SU-DHL-6 (cell line): ENCODE measurements around the gene WWOX.

Experiments
- H2AFZ ChIP-seq: fragments of 200-600 bp; sonication (generic); 2 replicates; pipeline ENCODE4 v1.6.1; 2014; ENCODE audit warnings: low read depth, mild to moderate bottlenecking, moderate library complexity, mixed read lengths, antibody characterized with exemption, low read length; ENCODE audit not compliant: severe bottlenecking
- H3F3A ChIP-seq: fragments of 200-600 bp; shearing (Covaris generic); 2 replicates; pipeline ENCODE4 v1.6.0; 2016; ENCODE audit warnings: antibody characterized with exemption, mild to moderate bottlenecking; ENCODE audit not compliant: insufficient read depth
- H3K27ac ChIP-seq: fragments of 200-600 bp; sonication (generic); 2 replicates; pipeline ENCODE4 v1.5.1; 2016; ENCODE audit warnings: low read depth, mild to moderate bottlenecking, low read length, moderate library complexity, mixed read lengths
- H3K27me3 ChIP-seq: fragments of 200-600 bp; sonication (generic), shearing (Covaris generic); 2 replicates; pipeline ENCODE4 v1.6.0; 2014; ENCODE audit warnings: mild to moderate bottlenecking, low read length
- H3K36me3 ChIP-seq: fragments of 200-600 bp; sonication (generic); 2 replicates; pipeline ENCODE4 v1.6.1; 2014; ENCODE audit warnings: mild to moderate bottlenecking, low read length, mixed read lengths
- H3K4me2 ChIP-seq: fragments of 300-600, 200-600 bp; shearing (Covaris generic), sonication (generic); 2 replicates; pipeline ENCODE4 v1.6.0; 2014; ENCODE audit warnings: low read length, low read depth, mild to moderate bottlenecking; ENCODE audit not compliant: poor library complexity, severe bottlenecking
- H3K4me3 ChIP-seq: fragments of 200-600 bp; sonication (generic); 2 replicates; pipeline ENCODE4 v1.5.1; 2014; ENCODE audit warnings: antibody characterized with exemption, low read length, mild to moderate bottlenecking, mixed read lengths; ENCODE audit not compliant: insufficient read depth, poor library complexity, severe bottlenecking
- H3K79me2 ChIP-seq: fragments of 200-600 bp; sonication (generic); 2 replicates; pipeline ENCODE4 v1.6.1; 2014; ENCODE audit warnings: mild to moderate bottlenecking, low read length, moderate library complexity; ENCODE audit not compliant: insufficient read depth
- H3K9ac ChIP-seq: fragments of 200-600 bp; sonication (generic); 2 replicates; pipeline ENCODE4 v1.7.0; 2014; ENCODE audit warnings: mild to moderate bottlenecking, low read length
- H3K9me2 ChIP-seq: fragments of 200-600 bp; sonication (generic); replicated peaks from 2 replicates; pipeline ENCODE4 v1.6.1; 2014; ENCODE audit warnings: low read length; ENCODE audit not compliant: insufficient read depth
- H3K9me3 ChIP-seq: fragments of 200-600 bp; sonication (generic); 2 replicates; pipeline ENCODE4 v1.6.1; 2014; ENCODE audit warnings: low read length, mixed read lengths; ENCODE audit not compliant: insufficient read depth
- H4K20me1 ChIP-seq: fragments of 200-600 bp; sonication (generic); 2 replicates; pipeline ENCODE4 v1.6.1; 2014; ENCODE audit warnings: low read depth, mild to moderate bottlenecking, antibody characterized with exemption, low read length, moderate library complexity, mixed read lengths
- EZH2phosphoT487 ChIP-seq: fragments of 200-600 bp; sonication (generic), shearing (Covaris generic); conservative IDR thresholded peaks from 2 replicates; pipeline ENCODE4 v1.6.1; 2018; ENCODE audit warnings: mild to moderate bottlenecking, antibody characterized with exemption, low read length, moderate library complexity, mixed read lengths
- TF ChIP-seq, protein P1 (sequence below): fragments of 200-600 bp; sonication (generic); IDR thresholded peaks from one replicate; pipeline ENCODE4 v1.5.1; 2017; ENCODE audit warnings: antibody characterized with exemption, mild to moderate bottlenecking, low read length, moderate library complexity; ENCODE audit not compliant: insufficient read depth, poor library complexity, severe bottlenecking

WWOX gene

GRCh38 chr16:78485188-78485916, 385.9 kb downstream of the WWOX start:
- H3K27ac ChIP-seq: no peak overlapping the region
- H4K20me1 ChIP-seq: 0 out of 2 replicates have a peak, but pooled peaks cover 3% of the 10 kb centered on the region
- H3F3A ChIP-seq: no peaks in the 10 kb centered on the region
- no peak overlapping the region for H3K4me3 ChIP-seq
- H3K27me3 ChIP-seq: no peaks in the 10 kb centered on the region
- H2AFZ ChIP-seq: no peak overlapping the region
- no peaks in the 10 kb centered on the region for H3K79me2 ChIP-seq
- H3K9ac ChIP-seq: no peak overlapping the region
- TF ChIP-seq, protein P1, sequence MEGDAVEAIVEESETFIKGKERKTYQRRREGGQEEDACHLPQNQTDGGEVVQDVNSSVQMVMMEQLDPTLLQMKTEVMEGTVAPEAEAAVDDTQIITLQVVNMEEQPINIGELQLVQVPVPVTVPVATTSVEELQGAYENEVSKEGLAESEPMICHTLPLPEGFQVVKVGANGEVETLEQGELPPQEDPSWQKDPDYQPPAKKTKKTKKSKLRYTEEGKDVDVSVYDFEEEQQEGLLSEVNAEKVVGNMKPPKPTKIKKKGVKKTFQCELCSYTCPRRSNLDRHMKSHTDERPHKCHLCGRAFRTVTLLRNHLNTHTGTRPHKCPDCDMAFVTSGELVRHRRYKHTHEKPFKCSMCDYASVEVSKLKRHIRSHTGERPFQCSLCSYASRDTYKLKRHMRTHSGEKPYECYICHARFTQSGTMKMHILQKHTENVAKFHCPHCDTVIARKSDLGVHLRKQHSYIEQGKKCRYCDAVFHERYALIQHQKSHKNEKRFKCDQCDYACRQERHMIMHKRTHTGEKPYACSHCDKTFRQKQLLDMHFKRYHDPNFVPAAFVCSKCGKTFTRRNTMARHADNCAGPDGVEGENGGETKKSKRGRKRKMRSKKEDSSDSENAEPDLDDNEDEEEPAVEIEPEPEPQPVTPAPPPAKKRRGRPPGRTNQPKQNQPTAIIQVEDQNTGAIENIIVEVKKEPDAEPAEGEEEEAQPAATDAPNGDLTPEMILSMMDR: no peak
- no peak for TF ChIP-seq EZH2phosphoT487
- no peaks in the 10 kb centered on the region for H3K9me3 ChIP-seq
- no peaks in the 10 kb centered on the region for H3K9me2 ChIP-seq
- H3K4me2 ChIP-seq: no peak overlapping the region
- H3K36me3 ChIP-seq: no peaks in the 10 kb centered on the region

GRCh38 chr16:78485917-78486257, 386.4 kb downstream of the WWOX start:
- Histone ChIP-seq H3K79me2 (no peaks in the 10 kb centered on the region), H3K9me3 (no peaks in the 10 kb centered on the region), H3K9ac (no peak overlapping the region), H4K20me1 (0 out of 2 replicates have a peak, but pooled peaks cover 3% of the 10 kb centered on the region), H3K4me3 (no peak overlapping the region), H3K9me2 (no peaks in the 10 kb centered on the region), H2AFZ (no peak overlapping the region), H3K27ac (no peak overlapping the region), H3F3A (no peaks in the 10 kb centered on the region), H3K36me3 (no peaks in the 10 kb centered on the region), H3K4me2 (no peak overlapping the region), H3K27me3 (no peaks in the 10 kb centered on the region)
- TF ChIP-seq, protein P1: no peak
- TF ChIP-seq EZH2phosphoT487: no peak

- H3K27ac ChIP-seq: no peak overlapping the region
- H3K9ac ChIP-seq: no peak overlapping the region
- H3K4me3 ChIP-seq: no peak overlapping the region
- no peak overlapping the region for H2AFZ ChIP-seq
- TF ChIP-seq, protein P1: no peak
- TF ChIP-seq EZH2phosphoT487: no peak
- 0 out of 2 replicates have a peak, but pooled peaks cover 3% of the 10 kb centered on the region for H4K20me1 ChIP-seq
- H3F3A ChIP-seq: no peaks in the 10 kb centered on the region
- H3K9me2 ChIP-seq: no peaks in the 10 kb centered on the region
- no peak overlapping the region for H3K4me2 ChIP-seq
- no peaks in the 10 kb centered on the region for H3K36me3 ChIP-seq
- no peaks in the 10 kb centered on the region for H3K9me3 ChIP-seq
- H3K79me2 ChIP-seq: no peaks in the 10 kb centered on the region
- no peaks in the 10 kb centered on the region for H3K27me3 ChIP-seq
Measured at GRCh38 chr16:78487471-78487870, 388.0 kb downstream of the WWOX start.
